Loucy (cell line): ENCODE data around the gene FGF2.

Experiments
- CTCF ChIP-seq: fragments of 200-600 bp; sonication (generic); conservative IDR thresholded peaks from 2 replicates; pipeline ENCODE4 v1.5.1; 2014; ENCODE audit warnings: mild to moderate bottlenecking, antibody characterized with exemption, low read length
- EZH2phosphoT487 ChIP-seq: fragments of 200-600 bp; IDR thresholded peaks from 2 replicates; pipeline ENCODE4 v1.6.1; 2018; ENCODE audit warnings: antibody characterized with exemption, mild to moderate bottlenecking, moderate library complexity, borderline replicate concordance

- TF ChIP-seq CTCF, result no peak
- no peak for TF ChIP-seq EZH2phosphoT487
Observed at GRCh38 chr4:122831515-122832196, 5.0 kb downstream of the FGF2 start.
